Activated CD4-positive, CD25-positive, alpha-beta regulatory T cell (primary cell): ENCODE measurements around the gene TULP4.
"Not testable (repeated sequence)": the region's sequence is repeated elsewhere in the genome, so short reads cannot be mapped to it uniquely, and the experiment has no call there.

Source experiments
- DNase-seq, 4 experiments: peaks; one replicate each; lab custom pipeline; 2025; lab: John Stamatoyannopoulos, UW

TULP4 gene

DNA sequence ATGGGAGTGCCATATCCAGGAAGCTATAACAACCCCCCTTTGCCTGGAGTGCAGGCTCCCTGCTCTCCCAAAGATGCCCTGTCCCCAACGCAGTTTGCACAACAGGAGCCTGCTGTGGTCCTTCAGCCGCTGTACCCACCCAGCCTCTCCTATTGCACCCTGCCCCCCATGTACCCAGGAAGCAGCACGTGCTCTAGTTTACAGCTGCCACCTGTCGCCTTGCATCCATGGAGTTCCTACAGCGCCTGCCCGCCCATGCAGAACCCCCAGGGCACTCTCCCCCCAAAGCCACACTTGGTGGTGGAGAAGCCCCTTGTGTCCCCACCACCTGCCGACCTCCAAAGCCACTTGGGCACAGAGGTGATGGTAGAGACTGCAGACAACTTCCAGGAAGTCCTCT is 191.0 kb downstream of the TULP4 start:
- no peak for DNase-seq

DNA sequence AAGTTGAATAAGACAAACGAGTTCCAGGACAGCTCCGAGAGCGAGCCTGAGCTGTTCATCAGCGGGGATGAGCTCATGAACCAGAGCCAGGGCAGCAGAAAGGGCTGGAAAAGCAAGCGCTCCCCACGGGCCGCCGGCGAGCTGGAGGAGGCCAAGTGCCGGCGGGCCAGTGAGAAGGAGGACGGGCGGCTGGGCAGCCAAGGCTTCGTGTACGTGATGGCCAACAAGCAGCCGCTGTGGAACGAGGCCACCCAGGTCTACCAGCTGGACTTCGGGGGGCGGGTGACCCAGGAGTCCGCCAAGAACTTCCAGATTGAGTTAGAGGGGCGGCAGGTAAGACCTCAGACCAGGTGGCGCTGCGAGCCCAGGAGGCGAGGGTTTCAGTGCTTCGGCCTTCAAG is 191.6 kb downstream of the TULP4 start:
- DNase-seq, result no peak

DNA sequence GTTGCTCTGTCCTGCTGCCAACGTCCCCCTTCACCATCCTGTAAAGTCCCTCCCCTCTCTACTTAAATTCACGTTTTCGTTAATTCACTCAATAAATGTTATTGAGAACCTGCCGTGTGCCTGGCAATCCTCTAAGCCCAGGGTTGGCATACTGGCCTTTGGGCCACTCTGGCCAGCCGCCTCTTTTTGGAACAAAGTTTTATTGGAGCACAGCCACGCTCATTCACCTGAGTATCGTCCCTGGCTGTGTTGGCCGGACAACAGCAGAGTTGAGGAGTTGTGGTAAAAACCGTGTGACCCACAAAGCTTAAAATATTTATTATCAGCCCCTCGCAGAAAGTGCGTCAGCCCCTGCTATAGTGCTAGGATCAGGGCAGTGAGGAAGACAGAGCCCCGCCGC is 192.9 kb downstream of the TULP4 start:
- no peak for DNase-seq

DNA sequence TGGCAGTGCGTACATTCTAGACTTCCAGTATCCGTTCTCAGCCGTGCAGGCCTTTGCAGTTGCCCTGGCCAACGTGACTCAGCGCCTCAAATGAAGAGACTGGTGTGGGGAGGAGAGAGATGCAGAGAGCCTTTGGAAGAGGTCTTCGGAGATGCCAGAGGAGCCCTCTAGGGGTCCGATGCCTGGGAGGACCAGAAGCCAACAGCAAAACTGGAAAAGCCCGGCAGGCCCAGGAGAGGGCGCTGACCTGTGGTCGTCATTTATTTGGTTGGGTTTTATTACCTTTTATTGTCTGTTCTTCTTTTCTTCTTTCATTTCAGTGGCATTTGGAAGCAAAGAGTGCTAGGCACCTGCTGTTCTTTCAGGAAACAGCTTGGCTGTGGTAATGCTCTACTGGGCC is 194.3 kb downstream of the TULP4 start:
- no peak for DNase-seq

DNA sequence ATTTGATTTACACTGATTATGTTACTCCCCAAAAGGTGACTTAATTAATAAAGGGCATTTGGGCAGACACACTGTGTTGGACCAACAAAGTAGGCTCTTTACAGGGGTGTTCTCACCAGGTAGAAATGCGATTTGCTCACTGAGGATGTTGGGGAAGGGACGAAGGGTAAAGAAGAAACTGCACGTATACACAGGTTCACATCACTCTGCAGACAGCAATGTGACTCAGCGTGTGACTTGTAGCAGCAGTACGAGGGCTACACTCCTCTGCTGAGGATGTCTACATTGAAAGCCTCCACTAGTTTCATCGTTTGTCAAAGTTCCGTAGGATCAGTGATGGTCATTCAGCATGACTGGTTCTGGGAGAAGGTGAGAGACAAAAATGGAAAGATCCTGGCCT is 194.9 kb downstream of the TULP4 start:
- no peak for DNase-seq

DNA sequence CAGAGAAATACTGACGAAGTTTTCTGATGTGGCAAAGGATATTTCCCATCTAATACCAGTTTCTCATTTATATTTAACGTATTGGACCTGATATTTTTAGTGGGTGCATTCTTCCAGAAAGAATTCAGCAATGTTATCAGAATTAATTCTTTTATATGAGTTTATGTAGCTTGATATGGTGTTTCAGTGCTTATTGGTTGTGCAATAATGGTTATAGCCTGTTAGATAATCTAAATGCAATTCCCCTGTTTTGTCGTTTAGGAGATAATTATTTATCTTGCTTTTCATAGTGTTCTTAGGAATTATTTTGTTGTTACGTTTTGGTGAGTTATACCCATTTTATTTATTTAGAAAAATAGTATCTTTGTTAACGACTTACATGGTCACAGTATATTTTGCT is 196.2 kb downstream of the TULP4 start:
- DNase-seq, result no peak

DNA sequence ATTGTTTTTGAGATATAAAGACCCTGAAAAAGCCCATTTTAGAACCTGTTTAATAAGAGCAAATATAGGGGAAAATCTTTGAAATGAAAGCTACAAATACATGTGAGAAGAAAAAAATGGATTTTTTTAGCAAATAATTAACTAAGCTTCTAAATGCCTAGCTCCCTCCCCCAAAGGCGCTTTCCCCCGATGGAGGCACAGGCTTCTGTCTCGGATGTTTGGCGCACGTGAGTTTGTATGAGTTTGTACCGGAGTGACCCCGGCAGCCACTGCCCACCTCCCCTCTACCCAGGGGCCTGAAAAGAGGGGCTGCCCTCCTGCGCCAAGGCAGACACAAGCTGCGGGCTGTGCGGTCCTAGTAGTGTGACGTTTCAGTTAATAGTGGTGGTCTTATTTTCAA is 197.2 kb downstream of the TULP4 start:
- no peak for DNase-seq

DNA sequence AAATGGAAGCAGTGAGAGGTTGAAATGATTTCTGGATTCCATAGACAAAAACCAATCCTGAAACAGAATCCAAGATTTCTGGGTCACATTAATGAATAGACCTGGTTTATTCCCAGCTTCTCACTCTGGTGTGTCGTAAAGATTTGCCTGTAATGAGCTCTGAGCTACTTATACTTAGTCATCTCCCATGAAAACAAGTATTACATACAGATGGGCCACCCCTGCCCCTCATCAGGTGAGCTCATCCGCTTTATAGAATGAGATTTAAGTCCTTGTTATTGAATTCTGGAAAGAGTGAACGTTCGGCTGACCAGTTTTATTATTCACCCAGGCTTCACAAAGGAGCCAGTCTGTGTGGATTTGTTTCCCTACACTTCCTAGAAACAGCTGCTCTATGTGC is 200.5 kb downstream of the TULP4 start:
- DNase-seq, result no peak

DNA sequence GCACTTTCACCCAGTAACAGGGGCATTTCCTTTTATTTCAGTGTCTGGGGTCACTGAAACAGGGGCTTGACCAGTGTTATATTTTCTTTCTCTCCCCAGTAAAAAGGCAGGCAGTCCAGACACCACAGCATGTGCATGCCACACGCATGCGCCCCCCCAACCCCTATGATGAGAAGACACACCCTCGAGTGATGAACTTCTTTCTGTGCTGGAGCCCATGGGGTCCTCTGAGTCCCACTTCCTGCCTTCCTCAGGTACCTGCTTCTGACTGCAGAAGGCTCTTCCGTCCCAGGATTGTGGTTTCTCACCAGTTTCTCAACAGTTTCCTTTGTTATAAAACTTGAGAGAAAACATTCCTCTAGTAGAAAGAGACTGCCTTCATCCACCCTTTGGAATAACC is 201.9 kb downstream of the TULP4 start:
- no peak for DNase-seq

DNA sequence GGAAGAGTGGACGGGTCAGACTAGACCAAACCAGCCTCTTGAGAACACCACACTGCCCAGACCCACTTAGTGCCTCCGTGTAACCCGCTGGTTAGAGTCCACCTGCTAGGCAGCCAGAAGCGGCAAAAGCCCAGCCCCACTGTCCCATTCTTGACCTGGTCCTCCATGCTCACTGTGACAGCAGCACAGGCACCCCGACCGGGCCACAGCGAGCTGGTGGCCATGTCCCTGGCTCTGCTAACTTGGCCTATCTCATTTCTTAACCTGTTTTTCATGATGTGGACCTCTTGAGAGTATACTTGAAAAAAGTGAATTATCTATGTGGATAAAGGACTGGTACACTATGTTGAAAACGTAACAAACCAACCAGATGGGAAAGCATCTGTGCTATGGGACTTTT is 202.7 kb downstream of the TULP4 start:
- no peak for DNase-seq

DNA sequence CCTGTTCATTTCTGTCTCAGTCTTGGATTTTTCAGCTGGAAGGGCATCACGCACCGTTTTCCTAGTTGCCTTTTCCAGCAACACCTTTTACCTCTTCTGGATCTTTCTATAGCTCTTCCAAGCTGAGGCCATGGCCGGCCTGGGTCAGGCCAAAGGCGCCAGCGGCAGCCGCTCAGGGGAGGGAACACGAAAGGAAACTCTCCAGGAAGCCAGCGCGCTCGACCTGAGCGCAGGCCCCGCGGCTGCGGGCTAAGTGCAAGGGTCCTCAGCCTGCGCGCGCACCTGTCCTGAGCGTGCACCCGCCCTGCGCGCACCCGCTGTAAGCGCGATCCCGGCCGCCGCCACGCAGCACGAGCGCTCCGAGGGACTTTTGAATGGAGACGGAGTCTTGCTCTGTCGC is 203.8 kb downstream of the TULP4 start:
- DNase-seq, result no peak

DNA sequence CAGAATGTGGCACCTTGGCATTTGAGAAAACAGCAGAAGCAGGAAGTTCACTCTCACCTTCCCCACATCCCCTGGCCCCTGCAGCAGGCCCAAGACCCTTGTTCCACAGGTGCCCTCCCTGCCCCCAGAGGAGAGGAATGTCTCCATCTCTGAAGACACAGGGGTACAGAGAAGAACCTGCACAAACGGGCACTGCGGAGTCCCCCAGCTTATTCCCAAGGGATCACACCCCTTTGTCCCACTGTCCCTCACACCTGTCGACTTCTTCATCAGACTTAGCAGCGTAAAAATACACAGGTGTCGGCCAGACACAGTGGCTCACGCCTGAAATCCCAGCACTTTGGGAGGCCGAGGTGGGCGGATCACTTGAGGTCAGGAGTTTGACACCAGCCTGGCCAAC is 204.8 kb downstream of the TULP4 start:
- no peak for DNase-seq

DNA sequence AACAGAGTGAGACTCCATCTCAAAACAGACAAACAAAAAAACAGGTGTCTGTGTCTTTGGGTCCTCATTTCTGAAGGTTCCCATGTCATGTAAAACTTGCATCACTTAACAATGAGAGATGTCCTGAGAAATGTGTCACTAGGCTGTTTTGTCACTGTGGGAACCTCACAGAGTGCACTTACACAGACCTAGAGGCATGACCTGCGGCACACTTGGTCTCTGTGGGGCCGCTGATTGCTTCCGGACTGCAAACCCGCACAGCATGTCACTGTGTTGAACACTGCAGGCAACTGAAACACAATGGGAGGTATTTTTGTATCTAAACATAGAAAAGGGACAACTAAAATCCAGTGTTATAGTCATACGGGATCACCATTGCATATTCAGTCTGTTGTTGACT is 205.3 kb downstream of the TULP4 start:
- DNase-seq, result no peak

DNA sequence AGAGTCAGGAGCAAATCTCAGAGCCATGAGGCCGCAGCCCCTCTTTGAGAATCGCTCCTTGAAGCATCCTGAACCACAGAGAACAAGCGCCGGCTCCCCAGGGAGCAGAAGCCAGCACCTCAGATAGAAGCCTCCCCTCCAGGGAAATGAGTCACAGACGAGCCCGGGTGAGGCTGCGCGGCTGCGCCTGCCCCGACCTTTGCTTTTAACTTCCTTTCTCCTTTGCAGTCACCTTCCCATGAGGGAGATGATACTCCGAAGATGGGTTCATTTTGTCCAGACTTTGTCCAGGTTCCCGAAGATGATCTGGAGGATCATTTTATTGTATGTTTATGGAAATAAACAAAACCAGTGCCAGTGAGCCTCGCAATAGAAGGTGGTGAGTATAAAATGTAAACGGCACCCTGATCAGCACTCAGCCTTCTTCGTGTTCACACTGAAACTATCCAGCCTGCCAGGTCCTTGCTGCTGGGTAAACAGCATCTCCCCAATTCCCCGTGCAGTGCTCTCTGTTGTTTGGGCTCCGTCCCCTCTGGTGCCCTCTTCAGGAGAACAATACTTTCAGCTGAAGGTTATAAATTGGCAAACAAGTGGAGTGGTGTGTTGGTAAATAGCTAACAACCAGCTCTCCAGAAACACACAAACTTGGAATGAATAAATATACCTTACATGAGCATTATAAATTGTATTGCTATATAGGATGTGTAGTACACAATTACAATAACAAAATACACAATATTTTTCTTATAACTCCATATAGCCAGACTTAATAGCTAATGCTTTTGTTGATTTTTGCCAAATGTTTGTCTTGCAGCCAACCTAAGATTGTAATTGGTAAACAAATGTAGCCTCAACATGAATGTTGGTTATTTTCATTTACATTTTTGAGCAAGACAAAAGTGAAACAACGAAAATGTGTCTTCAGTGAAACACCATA is 206.2 kb downstream of the TULP4 start:
- no peak for DNase-seq

DNA sequence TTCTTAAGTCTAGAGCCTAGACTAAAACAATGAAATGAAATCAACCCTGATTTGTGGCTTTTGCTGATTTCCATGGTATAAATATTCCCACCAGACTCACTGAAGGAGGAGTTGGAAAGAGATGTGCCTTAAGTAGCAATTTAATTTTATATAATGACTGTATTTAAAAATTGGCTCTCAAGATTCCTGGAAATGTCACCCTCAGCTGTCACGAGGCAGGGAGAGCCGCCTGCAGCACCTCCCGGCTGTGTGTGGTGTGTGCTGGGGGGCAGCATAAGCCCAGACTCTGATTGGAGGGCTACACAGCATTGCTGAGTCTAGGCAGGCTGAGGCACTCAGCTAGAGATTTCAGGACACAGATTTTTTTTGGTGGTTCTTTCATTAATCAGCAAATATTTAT is 207.0 kb downstream of the TULP4 start:
- no peak for DNase-seq

DNA sequence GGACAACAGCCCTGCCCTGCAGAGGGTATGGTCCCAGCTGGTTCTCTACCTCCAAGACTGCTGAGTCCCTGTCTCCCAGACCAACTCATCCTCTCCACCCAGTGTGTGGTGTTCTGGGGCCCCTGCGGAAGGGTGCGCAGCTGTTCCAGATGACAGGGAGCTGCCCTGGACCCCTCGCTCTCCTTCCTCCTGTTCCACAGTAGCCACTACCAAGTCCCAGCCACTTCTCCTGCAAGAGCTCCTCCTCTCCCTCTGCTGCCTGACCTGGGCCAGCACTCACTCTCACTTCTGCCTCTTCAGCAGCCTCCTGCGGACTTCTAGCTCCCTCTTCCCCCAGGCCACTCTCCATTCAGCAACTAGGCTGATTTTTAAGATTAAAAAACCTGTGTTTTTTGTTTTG is 207.5 kb downstream of the TULP4 start:
- DNase-seq, result no peak

DNA sequence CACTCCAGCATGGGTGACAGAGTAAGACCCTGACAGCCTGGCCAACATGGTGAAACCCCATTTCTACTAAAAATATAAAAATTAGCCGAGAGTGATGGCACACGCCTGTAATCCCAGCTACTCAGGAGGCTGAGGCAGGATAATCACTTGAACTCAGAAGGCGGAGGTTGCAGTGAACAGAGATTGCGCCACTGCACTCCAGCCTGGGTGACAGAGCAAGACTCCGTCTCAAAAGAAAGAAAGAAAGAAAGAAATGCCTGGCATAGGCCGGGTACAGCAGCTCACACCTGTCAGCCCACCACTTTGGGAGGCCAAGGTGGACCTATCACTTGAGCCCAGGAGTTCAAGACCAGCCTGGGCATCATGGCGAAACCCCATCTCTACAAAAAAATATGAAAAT is 208.7 kb downstream of the TULP4 start:
- not testable (repeated sequence) for DNase-seq

DNA sequence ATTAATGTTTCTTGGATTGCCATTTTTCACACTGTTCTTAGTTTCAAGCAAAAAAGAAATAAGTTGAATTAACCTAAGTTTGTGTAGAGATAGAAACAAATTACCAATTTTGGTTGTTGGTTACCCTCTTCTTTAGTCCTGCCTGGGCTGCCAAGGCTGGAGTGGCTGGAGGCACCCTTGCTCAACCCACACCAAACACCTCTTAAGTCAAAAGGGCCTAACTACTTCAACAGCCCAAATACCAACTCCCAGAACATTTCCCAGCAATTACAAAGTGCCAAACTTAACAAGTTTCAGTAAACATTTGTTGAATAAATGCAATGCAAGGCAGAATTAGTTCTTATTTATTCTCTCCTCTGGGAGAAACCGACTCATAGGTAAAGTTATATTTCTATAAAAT is 209.5 kb downstream of the TULP4 start:
- DNase-seq, result no peak

DNA sequence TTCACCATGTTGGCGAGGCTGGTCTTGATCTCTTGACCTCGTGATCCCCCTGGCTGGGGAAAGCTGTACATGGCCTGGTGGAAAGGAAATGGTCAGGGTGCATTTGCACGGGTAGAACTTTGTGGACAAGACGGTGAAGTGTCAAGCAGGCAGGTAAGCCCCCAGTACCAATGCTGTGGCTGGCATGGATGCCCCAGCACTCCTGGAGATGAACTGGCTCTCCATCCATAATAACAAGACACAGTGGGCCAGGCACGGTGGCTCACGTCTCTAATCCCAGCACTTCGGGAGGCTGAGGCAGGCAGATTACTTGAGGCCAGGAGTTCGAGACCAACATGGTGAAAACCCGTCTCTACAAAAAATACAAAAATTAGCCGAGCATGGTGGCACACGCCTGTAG is 210.4 kb downstream of the TULP4 start:
- DNase-seq, result no peak

DNA sequence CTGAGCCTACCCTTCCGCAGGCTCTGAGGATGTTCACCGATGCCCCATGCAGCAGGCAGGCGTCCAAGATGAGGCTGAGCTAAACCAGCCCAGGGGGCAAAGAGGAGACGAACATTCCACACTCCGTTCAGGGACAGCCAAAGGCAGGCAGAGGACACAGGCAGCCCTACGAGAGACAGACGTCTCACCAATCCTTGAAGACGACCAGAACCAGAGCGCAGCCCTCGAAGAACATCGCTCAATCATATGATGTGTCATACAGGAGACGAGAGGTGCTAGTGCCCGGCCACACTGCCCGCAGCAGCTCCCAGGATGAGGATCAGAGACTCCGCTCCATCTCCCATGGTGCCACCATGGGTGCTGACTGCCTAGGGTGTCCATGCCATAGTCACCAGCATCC is 212.0 kb downstream of the TULP4 start:
- DNase-seq, result no peak

DNA sequence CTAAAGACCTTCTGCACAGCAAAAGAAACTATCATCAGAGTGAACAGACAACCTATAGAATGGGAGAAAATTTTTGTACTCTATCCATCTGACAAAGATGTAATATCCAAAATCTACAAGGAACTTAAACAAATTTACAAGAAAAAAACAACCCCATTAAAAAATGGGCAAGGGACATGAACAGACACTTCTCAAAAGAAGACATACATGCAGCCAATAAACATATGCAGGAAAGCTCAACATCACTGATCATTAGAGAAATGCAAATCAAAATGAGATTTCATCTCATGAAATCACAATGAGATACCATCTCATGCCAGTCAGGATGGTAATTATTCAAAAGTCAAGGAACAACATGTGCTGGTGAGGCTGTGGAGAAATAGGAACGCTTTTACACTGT is 215.6 kb downstream of the TULP4 start:
- DNase-seq, result not testable (repeated sequence)

DNA sequence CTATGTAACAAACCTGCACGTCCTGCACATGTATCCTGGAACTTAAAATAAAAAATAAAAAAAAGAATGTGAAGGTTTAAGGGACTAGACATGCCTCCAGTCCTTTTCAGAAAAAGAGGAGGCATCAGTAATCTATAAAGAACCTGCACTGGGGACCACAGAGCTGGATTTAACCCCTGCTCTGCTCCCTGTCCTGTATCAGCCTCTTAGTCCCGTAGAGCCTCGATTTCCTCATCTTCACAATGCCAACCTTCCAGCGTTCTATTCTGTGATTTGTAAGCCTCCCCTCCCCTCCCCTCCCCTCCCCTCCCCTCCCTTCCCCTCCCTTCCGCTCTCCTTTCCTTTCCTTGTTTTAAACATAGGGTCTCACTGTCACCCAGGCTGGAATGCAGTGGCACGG is 216.6 kb downstream of the TULP4 start:
- DNase-seq, result no peak

DNA sequence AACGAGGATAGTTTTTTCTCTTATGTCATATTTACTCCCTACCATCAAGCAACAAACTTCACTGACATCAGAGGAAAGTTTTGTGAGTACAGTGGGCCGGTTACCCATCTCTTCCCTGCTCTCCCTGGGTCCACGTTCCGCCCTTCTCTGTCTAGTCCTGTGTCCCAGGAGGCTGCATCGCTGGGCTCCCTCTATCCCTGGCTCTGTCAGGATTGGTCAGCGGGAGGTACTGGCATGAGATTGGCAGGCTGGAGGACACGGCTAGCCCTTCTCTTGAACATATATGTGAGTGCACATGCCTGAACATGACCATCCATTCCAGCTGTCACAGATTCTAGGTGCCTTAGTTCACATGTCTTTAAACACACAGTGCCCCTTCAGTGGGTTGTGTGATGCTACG is 217.4 kb downstream of the TULP4 start:
- no peak for DNase-seq

DNA sequence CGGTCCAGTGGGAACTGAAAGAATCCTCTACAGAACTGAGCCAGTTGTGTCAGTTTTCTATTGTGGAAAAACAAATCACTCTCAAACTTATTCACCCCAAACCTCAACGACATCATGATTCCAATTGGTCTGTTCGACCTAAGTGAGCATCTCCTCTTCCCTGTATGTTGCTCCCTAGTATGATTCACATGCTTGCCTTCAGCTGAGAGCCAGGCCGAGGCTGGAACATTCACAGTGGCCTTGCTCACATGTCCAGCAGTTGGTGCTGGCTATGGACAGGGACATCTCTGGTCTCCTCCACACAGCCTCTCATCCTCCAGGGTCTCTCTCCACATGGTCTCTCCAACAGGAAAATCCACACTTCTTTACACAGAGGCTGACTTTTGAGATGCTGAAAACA is 219.3 kb downstream of the TULP4 start:
- no peak for DNase-seq
